A673 (cell line): ENCODE measurements around the gene PTPRK. TPM values are rescaled to one million over a fixed set of nuclear protein-coding genes. Genes with fewer than 3 reads are reported as not detected.

Experiments used
- BruUV-seq: library from RNA; stranded (reverse); fragments of 400-500 nt; replicated peaks from 2 replicates; lab custom pipeline; 2021; lab: Mats Ljungman, UMichigan
- CTCF ChIA-PET: fragments of 300-600 bp; sonication (Branson Sonifier 250); formaldehyde crosslinking; loops from one replicate; lab custom pipeline; 2022; ENCODE audit warnings: antibody characterized with exemption; lab: Charles Lee
- POLR2A ChIA-PET: fragments of 300-600 bp; sonication (Branson Sonifier 250); formaldehyde crosslinking; loops from one replicate; lab custom pipeline; 2022; ENCODE audit warnings: antibody characterized with exemption; ENCODE audit not compliant: low non-redundant PET; lab: Charles Lee
- DNase-seq: peaks from one replicate; pipeline ENCODE4 v3.0.0-alpha.2; 2015; ENCODE audit warnings: low spot score
- H3K27ac ChIP-seq: fragments of 200-600 bp; sonication (generic); 2 replicates; pipeline ENCODE4 v1.5.1; 2016; ENCODE audit warnings: mixed run types, low read depth, mild to moderate bottlenecking, mixed read lengths, antibody characterized with exemption, low read length; ENCODE audit not compliant: poor library complexity, severe bottlenecking
- H3K27me3 ChIP-seq: fragments of 200-600 bp; sonication (generic); replicated peaks from 2 replicates; pipeline ENCODE4 v1.6.1; 2017; ENCODE audit warnings: mixed run types, low read depth, mild to moderate bottlenecking, mixed read lengths, antibody characterized with exemption, low read length; ENCODE audit not compliant: insufficient read depth, poor library complexity
- H3K36me3 ChIP-seq: fragments of 200-600 bp; sonication (generic); 2 replicates; pipeline ENCODE4 v1.6.1; 2016; ENCODE audit warnings: mixed run types, mild to moderate bottlenecking, mixed read lengths, antibody characterized with exemption, low read length; ENCODE audit not compliant: insufficient read depth, poor library complexity, severe bottlenecking
- H3K4me1 ChIP-seq: fragments of 200-600 bp; sonication (generic); 2 replicates; pipeline ENCODE4 v1.6.1; 2017; ENCODE audit warnings: mixed run types, mild to moderate bottlenecking, mixed read lengths, antibody characterized with exemption, low read length; ENCODE audit not compliant: insufficient read depth, poor library complexity, severe bottlenecking
- H3K4me3 ChIP-seq: fragments of 200-600 bp; sonication (generic); 2 replicates; pipeline ENCODE4 v1.5.1; 2016; ENCODE audit warnings: low read depth, mixed run types, mild to moderate bottlenecking, mixed read lengths, low read length; ENCODE audit not compliant: poor library complexity, severe bottlenecking
- H3K9me3 ChIP-seq: fragments of 200-600 bp; sonication (generic); 2 replicates; pipeline ENCODE4 v1.6.1; 2016; ENCODE audit warnings: mixed run types, low read depth, mild to moderate bottlenecking, mixed read lengths, antibody characterized with exemption, low read length; ENCODE audit not compliant: poor library complexity, severe bottlenecking
- CTCF ChIP-seq: fragments of 300-800, 200-600 bp; sonication (generic); conservative IDR thresholded peaks from 2 replicates; pipeline ENCODE4 v1.5.1; 2017; ENCODE audit warnings: low read depth, mild to moderate bottlenecking, antibody characterized with exemption, low read length, moderate library complexity, mixed read lengths
- EZH2 ChIP-seq: fragments of 200-600 bp; sonication (generic); IDR thresholded peaks from 2 replicates; pipeline ENCODE4 v1.6.1; 2017; ENCODE audit warnings: borderline replicate concordance, low read depth, mild to moderate bottlenecking, mixed read lengths, antibody characterized with exemption, low read length; ENCODE audit not compliant: poor library complexity, severe bottlenecking
- intact Hi-C: fragments of 100-400 bp; cut with micrococcal nuclease; formaldehyde crosslinking; loops from one replicate; pipeline ENCODE4 v1.10.0; 2022; ENCODE audit not compliant: unreplicated experiment
- total RNA-seq: library from RNA; stranded (reverse); gene quantifications from 2 replicates; pipeline ENCODE4 v1.2.3, GENCODE V29; 2021

The PTPRK gene
- total RNA-seq, 1 experiment from 2014 or later = 77.3 TPM

GRCh38 chr6:128422871-128423270 lies 97.5 kb downstream of the PTPRK start:
- POLR2A ChIA-PET = no interaction called here

GRCh38 chr6:128422200-128422599 lies 98.2 kb downstream of the PTPRK start:
- intact Hi-C loops = no loop called here
- POLR2A ChIA-PET = no interaction called here
- CTCF ChIA-PET = no interaction called here
- BruUV-seq = no TSS peak
- no peak overlapping the region for H3K27ac ChIP-seq
- H3K4me1 ChIP-seq = peaks cover 10% of the 10 kb centered on the region
- no peaks in the 10 kb centered on the region for H3K36me3 ChIP-seq
- TF ChIP-seq EZH2 (no peak), CTCF (no peak)
- H3K27me3 ChIP-seq = no peaks in the 10 kb centered on the region
- H3K4me3 ChIP-seq = no peak overlapping the region
- no peak for DNase-seq
- peaks cover 9% of the 10 kb centered on the region for H3K9me3 ChIP-seq

More at GRCh38 chr6:128422871-128423270, 97.5 kb downstream of the PTPRK start:
- CTCF ChIA-PET = no interaction called here
- no peak for DNase-seq
- Histone ChIP-seq H3K36me3 (no peaks in the 10 kb centered on the region), H3K27ac (no peak overlapping the region), H3K27me3 (no peaks in the 10 kb centered on the region), H3K4me1 (peaks cover 10% of the 10 kb centered on the region), H3K4me3 (no peak overlapping the region), H3K9me3 (peaks cover 9% of the 10 kb centered on the region)
- no peak for TF ChIP-seq CTCF
- no peak for TF ChIP-seq EZH2
- BruUV-seq = no TSS peak
- intact Hi-C loops = no loop called here

- intact Hi-C loops = no loop called here
- ChIA-PET CTCF (no interaction called here), POLR2A (no interaction called here)
- no peaks in the 10 kb centered on the region for H3K27me3 ChIP-seq
- H3K4me3 ChIP-seq = no peak overlapping the region
- peaks cover 9% of the 10 kb centered on the region for H3K9me3 ChIP-seq
- H3K4me1 ChIP-seq = peaks cover 10% of the 10 kb centered on the region
- TF ChIP-seq EZH2 (no peak), CTCF (no peak)
- H3K36me3 ChIP-seq = no peaks in the 10 kb centered on the region
- DNase-seq = no peak
- no peak overlapping the region for H3K27ac ChIP-seq
- no TSS peak for BruUV-seq
Observed at GRCh38 chr6:128421788-128422187, 98.6 kb downstream of the PTPRK start.
